GM11168 (cell line): Measurements from ENCODE around the gene DSCAML1.

Experiments used
- in situ Hi-C: fragments of 300-500 bp; cut with MboI; formaldehyde crosslinking; loops from one replicate; pipeline ENCODE4 v1.12.0; 2022; ENCODE audit warnings: low sequenced_read_pairs; ENCODE audit not compliant: unreplicated experiment

The DSCAML1 gene

GRCh38 chr11:117547195-117547850, 249.7 kb downstream of the DSCAML1 start:
- in situ Hi-C loops: no loop called here

DNA sequence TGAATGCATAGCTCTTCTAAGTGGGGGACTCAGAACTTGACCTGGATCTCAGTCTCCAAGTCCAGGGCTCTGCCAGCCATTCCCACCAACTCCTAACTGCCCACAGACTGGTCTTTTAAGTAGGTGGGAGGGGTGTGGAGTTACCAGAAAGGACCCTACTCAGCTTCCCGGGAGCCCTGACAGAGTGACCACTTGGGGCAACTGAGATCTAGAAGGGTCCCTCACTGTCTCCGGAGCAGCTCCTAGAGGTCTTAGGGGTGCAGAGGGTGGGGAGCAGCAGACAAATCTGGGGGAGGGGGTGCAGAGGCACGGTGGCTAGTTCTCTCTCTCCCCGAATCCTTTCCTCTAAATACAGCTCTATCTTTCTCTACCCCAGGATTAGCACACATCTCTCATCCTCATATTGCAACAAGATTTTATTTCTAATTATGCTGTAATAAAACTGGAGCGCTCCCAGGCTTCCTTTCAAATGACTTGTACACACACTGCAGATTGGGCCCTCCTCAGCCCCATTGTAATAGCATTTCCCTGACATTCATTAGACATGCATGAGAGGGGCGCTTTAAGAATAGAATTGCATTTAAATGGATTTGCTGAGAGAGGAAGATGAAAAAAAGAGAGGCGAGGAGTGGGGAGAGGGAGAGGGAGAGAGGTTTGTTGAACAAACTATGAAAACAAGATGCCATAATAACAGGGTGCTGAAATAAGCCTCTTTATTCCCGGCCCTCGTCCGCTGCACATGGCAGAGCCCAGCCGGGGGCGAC, 250.4 kb downstream of the DSCAML1 start:
- in situ Hi-C loops: no loop called here

DNA sequence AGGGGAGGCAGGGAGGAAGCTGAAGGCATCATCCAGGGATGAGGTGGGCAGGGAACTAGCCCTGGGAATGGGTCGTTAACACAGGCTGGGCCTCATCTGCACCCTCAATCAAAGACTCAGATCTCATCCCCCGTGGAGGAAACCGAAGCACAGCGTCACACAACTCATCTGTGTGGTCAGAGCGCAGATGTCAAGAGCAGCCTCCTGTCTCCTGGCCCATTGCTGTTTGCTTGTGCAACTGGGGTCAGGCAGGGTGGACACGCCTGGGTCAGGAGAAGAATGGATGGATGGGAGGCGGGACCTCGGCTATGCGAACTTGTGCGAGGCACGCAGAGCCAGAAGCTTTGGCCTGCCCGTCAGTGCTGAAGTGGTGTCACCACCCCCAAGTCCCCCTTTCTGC, 251.3 kb downstream of the DSCAML1 start:
- in situ Hi-C loops: no loop called here

DNA sequence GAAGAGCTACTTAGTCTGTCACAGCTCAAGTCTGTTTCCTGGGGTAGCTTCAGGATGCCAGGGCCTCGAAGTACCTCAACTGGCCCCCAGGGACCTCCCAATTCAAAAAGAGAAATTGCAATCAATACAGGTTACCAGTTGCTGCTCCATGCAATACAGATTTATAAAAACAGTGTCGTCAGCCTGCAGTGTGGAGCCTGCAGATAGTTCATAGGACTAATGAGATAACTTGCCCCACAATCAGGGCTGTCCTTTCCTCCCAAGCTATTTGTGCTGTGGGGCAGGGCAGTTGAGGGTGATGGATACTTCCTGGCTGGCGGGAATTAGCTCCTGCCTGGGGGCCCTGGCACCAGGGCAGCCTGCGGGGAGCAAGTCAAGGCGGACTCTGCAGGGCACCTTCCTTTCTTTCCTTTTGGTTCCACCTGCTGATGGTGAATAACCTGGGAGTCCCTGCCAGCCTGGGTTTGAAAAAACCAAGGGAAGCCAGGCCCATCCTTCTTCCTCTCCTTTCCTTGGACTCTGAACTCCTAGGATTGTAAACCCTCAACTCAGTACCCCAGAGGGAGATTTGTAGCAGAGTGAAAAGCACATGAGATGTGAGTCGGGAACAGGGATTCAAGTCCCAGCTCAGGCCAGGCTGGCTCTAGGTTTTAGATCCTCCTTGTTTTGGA, 252.8 kb downstream of the DSCAML1 start:
- in situ Hi-C loops: no loop called here

- in situ Hi-C loops: no loop called here
Measured at GRCh38 chr11:117541211-117541610, 255.8 kb downstream of the DSCAML1 start.

DNA sequence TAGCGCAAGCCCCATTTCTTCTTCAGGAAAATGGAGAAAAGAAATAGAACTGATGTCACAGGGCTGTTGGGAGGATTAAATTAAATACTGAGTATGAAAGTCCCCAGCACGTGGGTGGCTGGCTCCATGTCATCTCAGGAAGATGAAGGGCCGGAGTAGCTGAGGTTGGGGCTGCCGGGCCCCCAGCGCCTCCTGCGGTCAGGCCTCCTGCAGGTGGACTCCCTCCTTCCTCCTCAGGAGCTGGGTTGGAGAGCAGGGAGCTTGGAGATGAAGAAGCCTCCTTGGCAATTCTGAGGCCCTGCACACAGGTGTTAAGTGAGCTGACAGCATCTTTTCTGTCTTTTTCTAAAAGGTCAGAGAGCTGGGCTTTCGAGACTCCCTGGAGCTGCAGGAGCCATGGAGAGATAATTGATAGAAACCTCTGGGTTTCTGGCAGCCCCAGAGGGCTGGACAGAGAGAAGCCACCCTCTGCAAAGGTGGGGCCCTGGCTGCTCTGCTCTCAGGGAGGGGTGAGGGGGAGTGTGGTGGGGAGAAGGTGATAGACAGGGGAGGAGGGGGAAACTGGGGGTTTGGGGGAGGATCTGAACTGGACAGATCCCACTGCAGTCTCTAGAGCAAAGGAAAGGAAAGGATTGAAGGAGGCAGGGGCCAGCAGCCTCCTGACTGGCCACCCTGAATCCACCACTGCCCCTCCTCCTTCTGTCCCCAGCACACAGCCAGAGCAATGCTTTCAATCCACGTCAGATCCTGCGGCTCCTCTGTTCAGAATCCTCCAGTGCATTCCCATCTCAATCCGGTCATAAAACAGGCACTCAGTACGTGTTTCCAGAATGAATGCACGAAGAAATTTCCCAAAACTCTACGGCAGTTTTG, 258.5 kb downstream of the DSCAML1 start:
- in situ Hi-C loops: no loop called here

GRCh38 chr11:117535850-117536411, 261.1 kb downstream of the DSCAML1 start:
- in situ Hi-C loops: no loop called here

GRCh38 chr11:117535201-117535849, 261.7 kb downstream of the DSCAML1 start:
- in situ Hi-C loops: no loop called here

- in situ Hi-C loops: no loop called here
Measured at GRCh38 chr11:117532568-117532967, 264.4 kb downstream of the DSCAML1 start.

- in situ Hi-C loops: no loop called here
Measured at GRCh38 chr11:117529816-117530215, 267.2 kb downstream of the DSCAML1 start.

GRCh38 chr11:117528097-117528721, 268.8 kb downstream of the DSCAML1 start:
- in situ Hi-C loops: no loop called here

DNA sequence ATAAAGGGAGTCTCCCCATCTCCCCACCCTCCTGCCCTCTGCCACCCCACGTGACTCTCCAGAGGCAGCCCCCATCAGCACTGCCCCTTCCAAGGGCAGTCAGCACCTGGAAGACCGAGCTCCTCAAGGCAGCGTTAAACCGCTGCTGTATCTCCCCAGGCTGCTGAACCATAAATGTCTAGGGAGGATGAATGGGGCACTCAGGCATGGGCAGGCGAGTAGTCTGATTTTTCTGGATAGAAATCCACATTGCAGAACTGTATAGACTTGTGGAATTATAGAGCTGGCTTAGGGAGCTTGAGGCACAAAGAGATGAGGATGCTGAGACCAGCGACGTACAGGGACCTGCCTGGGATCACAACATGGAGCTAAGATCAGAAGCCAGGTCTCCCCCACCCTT, 269.7 kb downstream of the DSCAML1 start:
- in situ Hi-C loops: no loop called here

- in situ Hi-C loops: no loop called here
Measured at GRCh38 chr11:117525866-117526542, 271.0 kb downstream of the DSCAML1 start.

GRCh38 chr11:117524468-117525183, 272.4 kb downstream of the DSCAML1 start:
- in situ Hi-C loops: no loop called here

DNA sequence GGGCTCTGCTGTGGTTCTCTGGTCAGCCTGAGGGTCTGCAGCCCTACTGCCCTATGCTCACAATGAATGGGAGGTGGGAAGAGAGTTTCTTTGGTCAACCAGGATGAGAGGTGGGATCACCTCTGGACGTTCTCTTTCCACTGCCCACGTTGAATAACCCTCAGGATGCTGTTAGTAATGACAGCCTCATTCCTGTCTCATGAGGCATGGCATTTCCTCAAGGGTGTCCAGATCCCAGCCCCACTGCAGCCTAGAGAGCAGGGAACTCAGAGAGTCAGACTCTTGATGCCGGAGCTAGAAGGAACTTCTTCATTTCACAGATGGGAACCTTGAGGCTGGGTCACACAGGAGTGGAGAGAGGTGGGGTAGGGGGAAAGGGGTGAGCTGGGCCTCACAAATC, 273.3 kb downstream of the DSCAML1 start:
- in situ Hi-C loops: no loop called here

- in situ Hi-C loops: no loop called here
Measured at GRCh38 chr11:117521974-117522373, 275.0 kb downstream of the DSCAML1 start.

GRCh38 chr11:117520966-117521365, 276.1 kb downstream of the DSCAML1 start:
- in situ Hi-C loops: no loop called here

GRCh38 chr11:117520201-117520600, 276.8 kb downstream of the DSCAML1 start:
- in situ Hi-C loops: no loop called here
